Endothelial cell of umbilical vein (primary cell): Measurements from ENCODE around the gene GALNT12. TPM values are rescaled to one million over a fixed set of nuclear protein-coding genes. Genes with fewer than 3 reads are reported as not detected.

ENCODE experiments used
- BruUV-seq: library from RNA; stranded (reverse); fragments of 400-500 nt; replicated peaks from 2 replicates; lab custom pipeline; 2021; lab: Mats Ljungman, UMichigan
- CTCF ChIA-PET: fragments of 300-600, 350-600 bp; sonication (Branson Sonifier 250); formaldehyde crosslinking; loops from one replicate; lab custom pipeline; 2021; ENCODE audit warnings: antibody characterized with exemption, inconsistent platforms; lab: Charles Lee
- POLR2A ChIA-PET: fragments of 300-600, 350-600 bp; sonication (Branson Sonifier 250); formaldehyde crosslinking; loops from one replicate; lab custom pipeline; 2021; ENCODE audit warnings: antibody characterized with exemption, inconsistent platforms; lab: Charles Lee
- DNase-seq: peaks from one replicate; pipeline ENCODE4 v3.0.0-alpha.2; 2011; ENCODE audit warnings: low read depth, low spot score
- FAIRE-seq: peaks from 2 replicates; lab custom pipeline; 2011; peaks lifted over from hg19 to GRCh38; lab: Jason Lieb, UNC
- H2AFZ ChIP-seq: 2 replicates; pipeline ENCODE4 v1.6.0; 2012; ENCODE audit warnings: low read depth, low read length, control low read depth, inconsistent platforms
- H3K27ac ChIP-seq: 2 replicates; pipeline ENCODE4 v1.5.1; 2011; ENCODE audit warnings: low read depth, mild to moderate bottlenecking, control low read depth, low read length, moderate library complexity; ENCODE audit not compliant: insufficient read depth
- H3K27me3 ChIP-seq, 2 experiments: 2 replicates each; pipeline versions ENCODE4 v1.6.0 to v1.6.1; 2011; ENCODE audit warnings: low read length in 2 of 2, mixed read lengths in 1 of 2; ENCODE audit not compliant: control insufficient read depth in 2 of 2, insufficient read depth in 2 of 2
- H3K36me3 ChIP-seq, 2 experiments: 2 replicates in 1 of 2; 3 replicates in 1 of 2; pipeline ENCODE4 v1.5.1; 2011; ENCODE audit warnings: low read length in 2 of 2, mild to moderate bottlenecking in 1 of 2, moderate library complexity in 1 of 2; ENCODE audit not compliant: control insufficient read depth in 2 of 2, insufficient read depth in 2 of 2; ENCODE audit errors: extremely low read depth in 1 of 2
- H3K4me1 ChIP-seq: 3 replicates; pipeline ENCODE4 v1.5.1; 2011; ENCODE audit warnings: mild to moderate bottlenecking, low read length; ENCODE audit not compliant: control insufficient read depth, insufficient read depth; ENCODE audit errors: extremely low read depth
- H3K4me2 ChIP-seq: 2 replicates; pipeline ENCODE4 v1.6.1; 2011; ENCODE audit warnings: low read length, control low read depth, mixed read lengths; ENCODE audit not compliant: insufficient read depth
- H3K4me3 ChIP-seq, 3 experiments: fragments of 200-600 bp in 1 of 3; sonication (generic), shearing (Covaris generic) in 1 of 3; replicated peaks in 1 of 3; 2 replicates each; pipeline ENCODE4 v1.5.1; 2011 to 2016; ENCODE audit warnings: control low read depth in 3 of 3, low read length in 3 of 3, mild to moderate bottlenecking in 2 of 3, inconsistent platforms in 1 of 3, low read depth in 1 of 3, moderate library complexity in 1 of 3; ENCODE audit not compliant: insufficient read depth in 1 of 3
- H3K79me2 ChIP-seq: 2 replicates; pipeline ENCODE4 v1.6.0; 2012; ENCODE audit warnings: low read length, inconsistent platforms; ENCODE audit not compliant: control insufficient read depth, insufficient read depth
- H3K9ac ChIP-seq: replicated peaks from 2 replicates; pipeline ENCODE3; 2011; ENCODE audit warnings: low read length, control low read depth; ENCODE audit not compliant: insufficient read depth; ENCODE audit errors: extremely low read depth
- H3K9me1 ChIP-seq: replicated peaks from 3 replicates; pipeline ENCODE4 v1.6.0; 2011; ENCODE audit warnings: mild to moderate bottlenecking, low read length; ENCODE audit not compliant: control insufficient read depth, insufficient read depth; ENCODE audit errors: extremely low read depth
- H3K9me3 ChIP-seq: replicated peaks from 2 replicates; pipeline ENCODE4 v1.5.1; 2012; ENCODE audit warnings: low read length, inconsistent platforms; ENCODE audit not compliant: control insufficient read depth, insufficient read depth
- H4K20me1 ChIP-seq: replicated peaks from 2 replicates; pipeline ENCODE3; 2011; ENCODE audit warnings: mild to moderate bottlenecking, low read length; ENCODE audit not compliant: control insufficient read depth, insufficient read depth; ENCODE audit errors: extremely low read depth
- EZH2 ChIP-seq: IDR thresholded peaks from 2 replicates; pipeline ENCODE4 v1.6.1; 2012; ENCODE audit warnings: borderline replicate concordance, low read depth, mild to moderate bottlenecking, moderate library complexity, low read length, inconsistent platforms; ENCODE audit not compliant: severe bottlenecking
- FOS ChIP-seq: IDR thresholded peaks from 2 replicates; pipeline ENCODE4 v1.6.1; 2011; ENCODE audit warnings: mild to moderate bottlenecking, low read length, moderate library complexity, borderline replicate concordance; ENCODE audit not compliant: insufficient read depth
- GATA2 ChIP-seq: IDR thresholded peaks from 2 replicates; pipeline ENCODE4 v1.7.0; 2011; ENCODE audit warnings: low read depth, mild to moderate bottlenecking, moderate library complexity, mixed read lengths, low read length; ENCODE audit not compliant: insufficient read length, insufficient read depth
- JUN ChIP-seq: IDR thresholded peaks from 2 replicates; pipeline ENCODE4 v1.6.1; 2011; ENCODE audit warnings: borderline replicate concordance, low read depth; ENCODE audit not compliant: insufficient read length, insufficient read depth
- MYC ChIP-seq: IDR thresholded peaks from one replicate; pipeline ENCODE4 v1.6.1; 2011; ENCODE audit warnings: mild to moderate bottlenecking, low read depth, low read length
- POLR2A ChIP-seq: IDR thresholded peaks from 2 replicates; pipeline ENCODE4 v1.6.1; 2012; ENCODE audit warnings: low read depth, mild to moderate bottlenecking, control low read depth, low read length
- POLR2AphosphoS5 ChIP-seq: IDR thresholded peaks from 2 replicates; pipeline ENCODE4 v1.6.1; 2012; ENCODE audit warnings: low read depth, mild to moderate bottlenecking, control low read depth, low read length, moderate library complexity; ENCODE audit not compliant: insufficient read depth
- dilution Hi-C: fragments of 300-500 bp; cut with MboI; formaldehyde crosslinking; loops from one replicate; pipeline ENCODE4 v1.15.0; 2019; ENCODE audit warnings: low sequenced_read_pairs; ENCODE audit not compliant: extremely low pct_ligation_motif_present
- intact Hi-C: fragments of 100-400 bp; cut with micrococcal nuclease; formaldehyde crosslinking; loops from one replicate; pipeline ENCODE4 v1.10.0; 2022
- polyA plus RNA-seq, 4 experiments: library from polyadenylated mRNA; depleted of rRNA in 3 of 4; stranded (reverse) in 3 of 4; unstranded in 1 of 4; fragments of >200 nt; gene quantifications; 2 replicates each; pipeline versions ENCODE4 v1.2.1 to v1.2.3, GENCODE V29; 2011 to 2012; ENCODE audit warnings: missing spikeins in 1 of 4
- total RNA-seq: library from RNA; stranded (reverse); gene quantifications from 2 replicates; pipeline ENCODE4 v1.2.3, GENCODE V29; 2021
- TF ChIP-seq, protein P1 (sequence below): IDR thresholded peaks from 2 replicates; pipeline ENCODE4 v1.6.1; 2011; ENCODE audit not compliant: insufficient read depth, insufficient read length
- TF ChIP-seq, protein P2 (sequence below), 2 donors: IDR thresholded peaks; 1 replicate in 1 of 2; 2 replicates in 1 of 2; pipeline ENCODE4 v1.5.1; 2011; ENCODE audit warnings: low read length in 2 of 2, mild to moderate bottlenecking in 2 of 2, moderate library complexity in 2 of 2, control low read depth in 1 of 2, inconsistent platforms in 1 of 2, low read depth in 1 of 2; ENCODE audit not compliant: insufficient read depth in 1 of 2; ENCODE audit errors: extremely low read depth in 1 of 2

The GALNT12 gene
- total and polyA plus RNA-seq, 2 donors (not counting 3 experiments of a cell fraction or from before 2014, with no cell fraction given) = 0.26 to 0.44 TPM

DNA sequence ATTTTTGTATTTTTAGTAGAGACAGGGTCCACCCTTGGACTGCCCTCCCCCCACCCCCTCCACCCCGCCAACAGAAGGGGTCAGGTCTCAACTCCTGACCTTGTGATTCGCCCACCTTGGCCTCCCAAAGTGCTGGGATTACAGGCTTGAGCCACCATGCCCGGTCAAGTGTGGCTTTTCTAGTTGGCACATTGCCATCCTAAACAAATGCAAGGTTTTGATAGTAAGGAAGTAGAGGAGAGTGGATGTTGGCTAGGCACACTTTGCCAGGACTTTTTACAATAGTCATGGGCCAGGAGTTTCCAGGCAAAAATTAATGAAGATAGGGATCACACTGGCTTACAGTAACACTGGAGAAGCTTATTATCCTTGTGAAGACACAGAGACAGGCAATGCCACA lies 62.4 kb downstream of the GALNT12 start:
- Histone ChIP-seq H3K9me3 (no peaks in the 10 kb centered on the region), H2AFZ (no peak overlapping the region), H3K4me2 (no peak overlapping the region), H3K4me3 (no peak overlapping the region), H3K27me3 (peaks cover 0 to 2% of the 10 kb centered on the region in 2 experiments), H3K9me1 (no peaks in the 10 kb centered on the region), H3K79me2 (no peaks in the 10 kb centered on the region), H4K20me1 (no peaks in the 10 kb centered on the region), H3K9ac (no peak overlapping the region), H3K4me1 (peaks cover 2% of the 10 kb centered on the region), H3K36me3 (no peaks in the 10 kb centered on the region), H3K27ac (no peak overlapping the region)
- CTCF ChIA-PET = interaction anchor here (1.1 kb wide), 1 partner anchor 20 kb away, joined by 5 read pairs; no protein-coding TSS in a partner anchor
- POLR2A ChIA-PET = no interaction called here
- TF ChIP-seq MYC (no peak), EZH2 (no peak), POLR2AphosphoS5 (no peak), JUN (no peak), FOS (no peak), GATA2 (no peak), POLR2A (no peak)
- TF ChIP-seq, protein P1, sequence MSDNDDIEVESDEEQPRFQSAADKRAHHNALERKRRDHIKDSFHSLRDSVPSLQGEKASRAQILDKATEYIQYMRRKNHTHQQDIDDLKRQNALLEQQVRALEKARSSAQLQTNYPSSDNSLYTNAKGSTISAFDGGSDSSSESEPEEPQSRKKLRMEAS = no peak
- TF ChIP-seq, protein P2, sequence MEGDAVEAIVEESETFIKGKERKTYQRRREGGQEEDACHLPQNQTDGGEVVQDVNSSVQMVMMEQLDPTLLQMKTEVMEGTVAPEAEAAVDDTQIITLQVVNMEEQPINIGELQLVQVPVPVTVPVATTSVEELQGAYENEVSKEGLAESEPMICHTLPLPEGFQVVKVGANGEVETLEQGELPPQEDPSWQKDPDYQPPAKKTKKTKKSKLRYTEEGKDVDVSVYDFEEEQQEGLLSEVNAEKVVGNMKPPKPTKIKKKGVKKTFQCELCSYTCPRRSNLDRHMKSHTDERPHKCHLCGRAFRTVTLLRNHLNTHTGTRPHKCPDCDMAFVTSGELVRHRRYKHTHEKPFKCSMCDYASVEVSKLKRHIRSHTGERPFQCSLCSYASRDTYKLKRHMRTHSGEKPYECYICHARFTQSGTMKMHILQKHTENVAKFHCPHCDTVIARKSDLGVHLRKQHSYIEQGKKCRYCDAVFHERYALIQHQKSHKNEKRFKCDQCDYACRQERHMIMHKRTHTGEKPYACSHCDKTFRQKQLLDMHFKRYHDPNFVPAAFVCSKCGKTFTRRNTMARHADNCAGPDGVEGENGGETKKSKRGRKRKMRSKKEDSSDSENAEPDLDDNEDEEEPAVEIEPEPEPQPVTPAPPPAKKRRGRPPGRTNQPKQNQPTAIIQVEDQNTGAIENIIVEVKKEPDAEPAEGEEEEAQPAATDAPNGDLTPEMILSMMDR (IDR thresholded peaks at IDR 0.05; ENCODE audit: extremely low read depth in 1 of 2, insufficient read depth in 1 of 2, low read depth in 1 of 2, low read length in 2 of 2) = no peak
- no TSS peak for BruUV-seq
- intact Hi-C loops (no loop called here), dilution Hi-C loops (no loop called here)
- FAIRE-seq (no peak), DNase-seq (no peak)
